H1 (cell line): ENCODE data around the gene DCN. TPM values are rescaled to one million over a fixed set of nuclear protein-coding genes. Genes with fewer than 3 reads are reported as not detected.

Source experiments
- CTCF ChIA-PET: fragments of 300-600 bp; sonication (Branson Sonifier 250); formaldehyde crosslinking; loops from one replicate; lab custom pipeline; 2021; ENCODE audit not compliant: partially characterized antibody; lab: Charles Lee
- POLR2A ChIA-PET: fragments of 300-600 bp; sonication (Branson Sonifier 250); formaldehyde crosslinking; loops from one replicate; lab custom pipeline; 2021; ENCODE audit warnings: inconsistent platforms; ENCODE audit not compliant: partially characterized antibody; lab: Charles Lee
- DNase-seq, 2 experiments: peaks; one replicate each; pipeline versions ENCODE4 v3.0.0 to v3.0.0-alpha.2; 2010 to 2022; ENCODE audit warnings: low spot score in 2 of 2, low read depth in 1 of 2, mixed read lengths in 1 of 2
- FAIRE-seq: peaks from 2 replicates; lab custom pipeline; 2011; peaks lifted over from hg19 to GRCh38; lab: Jason Lieb, UNC
- H2AFZ ChIP-seq: 2 replicates; pipeline ENCODE4 v1.8.1; 2012; ENCODE audit warnings: low read length, inconsistent platforms
- H2AK5ac ChIP-seq: 2 replicates; pipeline ENCODE4 v1.6.1; 2013; ENCODE audit warnings: low read depth, low read length
- H2BK120ac ChIP-seq: replicated peaks from 2 replicates; pipeline ENCODE3; 2013; ENCODE audit warnings: low read depth, low read length, inconsistent platforms
- H2BK12ac ChIP-seq: 2 replicates; pipeline ENCODE4 v1.6.1; 2013; ENCODE audit warnings: low read depth, low read length
- H2BK15ac ChIP-seq: 2 replicates; pipeline ENCODE4 v1.6.1; 2013; ENCODE audit warnings: low read length
- H2BK20ac ChIP-seq: 2 replicates; pipeline ENCODE4 v1.6.1; 2013; ENCODE audit warnings: low read length
- H2BK5ac ChIP-seq: 2 replicates; pipeline ENCODE4 v1.6.1; 2013; ENCODE audit warnings: low read depth, low read length
- H3K14ac ChIP-seq: 2 replicates; pipeline ENCODE4 v1.6.1; 2013; ENCODE audit warnings: inconsistent platforms; ENCODE audit not compliant: insufficient read length
- H3K18ac ChIP-seq: 2 replicates; pipeline ENCODE4 v1.6.1; 2013; ENCODE audit warnings: low read length; ENCODE audit errors: extremely low read depth
- H3K23ac ChIP-seq: 2 replicates; pipeline ENCODE4 v1.6.1; 2013; ENCODE audit warnings: inconsistent platforms; ENCODE audit not compliant: insufficient read length
- H3K23me2 ChIP-seq: 2 replicates; pipeline ENCODE4 v1.6.1; 2013; ENCODE audit warnings: low read depth, low read length
- H3K27ac ChIP-seq: 2 replicates; pipeline ENCODE4 v1.6.1; 2011; ENCODE audit warnings: low read depth, low read length, inconsistent platforms
- H3K27me3 ChIP-seq, 4 experiments: replicated peaks in 1 of 4; 1 replicate in 1 of 4; 2 replicates in 3 of 4; pipeline versions ENCODE4 v1.6.1 to v1.8.1; 2011 to 2013; ENCODE audit warnings: low read length in 3 of 4, mild to moderate bottlenecking in 3 of 4, inconsistent platforms in 2 of 4, mixed read lengths in 2 of 4, moderate library complexity in 1 of 4; ENCODE audit not compliant: control insufficient read depth in 3 of 4, insufficient read depth in 3 of 4; ENCODE audit errors: extremely low read depth in 1 of 4
- H3K36me3 ChIP-seq, 4 experiments: 2 replicates each; pipeline versions ENCODE4 v1.6.1 to v1.8.1; 2011 to 2013; ENCODE audit warnings: mild to moderate bottlenecking in 4 of 4, low read length in 3 of 4, moderate library complexity in 2 of 4, control low read depth in 1 of 4, inconsistent platforms in 1 of 4; ENCODE audit not compliant: insufficient read depth in 4 of 4, control insufficient read depth in 2 of 4
- H3K4ac ChIP-seq: replicated peaks from 2 replicates; pipeline ENCODE3; 2013; ENCODE audit warnings: low read length, low read depth, mixed read lengths, inconsistent platforms; ENCODE audit not compliant: insufficient read length
- H3K4me1 ChIP-seq, 4 experiments: replicated peaks in 1 of 4; 1 replicate in 1 of 4; 2 replicates in 3 of 4; pipeline versions ENCODE4 v1.6.1 to v1.8.1; 2011 to 2013; ENCODE audit warnings: low read length in 3 of 4, inconsistent platforms in 2 of 4, mixed read lengths in 1 of 4; ENCODE audit not compliant: insufficient read depth in 4 of 4, control insufficient read depth in 3 of 4
- H3K4me2 ChIP-seq, 2 experiments: 2 replicates each; pipeline versions ENCODE4 v1.6.1 to v1.8.1; 2011 to 2013; ENCODE audit warnings: low read depth in 2 of 2, low read length in 2 of 2, control low read depth in 1 of 2, inconsistent platforms in 1 of 2, mild to moderate bottlenecking in 1 of 2; ENCODE audit not compliant: insufficient read depth in 1 of 2
- H3K4me3 ChIP-seq, 4 experiments: fragments of 200-600, 300-600 bp in 1 of 4; sonication (generic), shearing (Covaris generic), sonication (Bioruptor Twin) in 1 of 4; 2 replicates each; pipeline versions ENCODE4 v1.5.1 to v1.8.1; 2011 to 2016; ENCODE audit warnings: low read length in 4 of 4, low read depth in 3 of 4, control low read depth in 2 of 4, inconsistent platforms in 2 of 4, mild to moderate bottlenecking in 2 of 4, mixed read lengths in 1 of 4, moderate library complexity in 1 of 4; ENCODE audit not compliant: insufficient read depth in 2 of 4; ENCODE audit errors: extremely low read depth in 1 of 4
- H3K56ac ChIP-seq: replicated peaks from 2 replicates; pipeline ENCODE3; 2013; ENCODE audit warnings: low read depth, mild to moderate bottlenecking, mixed read lengths, low read length, inconsistent platforms; ENCODE audit not compliant: insufficient read length
- H3K79me1 ChIP-seq: 2 replicates; pipeline ENCODE4 v1.6.1; 2013; ENCODE audit warnings: low read depth, low read length, control low read depth
- H3K79me2 ChIP-seq, 2 experiments: 2 replicates each; pipeline versions ENCODE4 v1.6.1 to v1.8.1; 2012 to 2013; ENCODE audit warnings: low read length in 2 of 2, mild to moderate bottlenecking in 2 of 2, inconsistent platforms in 1 of 2; ENCODE audit not compliant: insufficient read depth in 2 of 2, control insufficient read depth in 1 of 2
- H3K9ac ChIP-seq, 4 experiments: replicated peaks in 1 of 4; 1 replicate in 1 of 4; 2 replicates in 3 of 4; pipeline versions ENCODE4 v1.6.1 to v1.8.1; 2011 to 2013; ENCODE audit warnings: low read depth in 3 of 4, low read length in 3 of 4, control low read depth in 2 of 4, mild to moderate bottlenecking in 2 of 4, moderate library complexity in 2 of 4, inconsistent platforms in 1 of 4; ENCODE audit errors: extremely low read depth in 1 of 4
- H3K9me3 ChIP-seq, 2 experiments: 2 replicates each; pipeline versions ENCODE4 v1.6.1 to v1.8.1; 2012 to 2013; ENCODE audit warnings: mild to moderate bottlenecking in 2 of 2, moderate library complexity in 2 of 2, control low read depth in 1 of 2, inconsistent platforms in 1 of 2, low read depth in 1 of 2, low read length in 1 of 2, mixed read lengths in 1 of 2; ENCODE audit not compliant: insufficient read depth in 2 of 2
- H4K20me1 ChIP-seq, 2 experiments: replicated peaks in 1 of 2; 2 replicates each; pipeline versions ENCODE3 to v1.8.1; 2011 to 2013; ENCODE audit warnings: inconsistent platforms in 2 of 2, low read length in 2 of 2, mild to moderate bottlenecking in 1 of 2; ENCODE audit not compliant: insufficient read depth in 2 of 2, control insufficient read depth in 1 of 2
- H4K5ac ChIP-seq: 2 replicates; pipeline ENCODE4 v1.6.1; 2013; ENCODE audit warnings: low read length, low read depth, mixed read lengths, inconsistent platforms; ENCODE audit not compliant: insufficient read length
- H4K8ac ChIP-seq: 2 replicates; pipeline ENCODE4 v1.8.0; 2013; ENCODE audit warnings: mild to moderate bottlenecking, moderate library complexity, low read length, inconsistent platforms; ENCODE audit not compliant: insufficient read depth; ENCODE audit errors: extremely low read depth
- H4K91ac ChIP-seq: replicated peaks from 2 replicates; pipeline ENCODE3; 2013; ENCODE audit warnings: low read length, mixed read lengths, inconsistent platforms; ENCODE audit not compliant: insufficient read length
- CHD1 ChIP-seq: IDR thresholded peaks from 2 replicates; pipeline ENCODE4 v1.6.1; 2012; ENCODE audit warnings: low read depth, low read length, improper control_type of control experiment
- HDAC2 ChIP-seq, 2 experiments: fragments of 300-600 bp in 1 of 2; sonication (generic) in 1 of 2; IDR thresholded peaks; 2 replicates each; pipeline ENCODE4 v1.6.1; 2011 to 2012; ENCODE audit warnings: low read depth in 2 of 2, low read length in 2 of 2, mild to moderate bottlenecking in 2 of 2, moderate library complexity in 2 of 2, borderline replicate concordance in 1 of 2, inconsistent platforms in 1 of 2
- MAX ChIP-seq: IDR thresholded peaks from 2 replicates; pipeline ENCODE4 v1.6.1; 2012; ENCODE audit warnings: inconsistent platforms
- WGBS, 2 experiments: shearing (Covaris generic) in 1 of 2; methylation state at CpG; one replicate each; pipeline versions ENCODE4 v1.1.6 to v1.1.7; 2013 to 2015; ENCODE audit warnings: low lambda C conversion rate in 2 of 2, mixed read lengths in 2 of 2, inconsistent platforms in 1 of 2, low coverage in 1 of 2, missing lambda C conversion rate in 1 of 2; ENCODE audit not compliant: insufficient replicate concordance in 2 of 2, insufficient coverage in 1 of 2, insufficient read length in 1 of 2; ENCODE audit errors: extremely low coverage in 1 of 2, missing lambda C conversion rate in 1 of 2; 5-methylcytosine and 5-hydroxymethylcytosine counted together
- polyA plus RNA-seq, 7 experiments: library from polyadenylated mRNA; depleted of rRNA in 3 of 7; stranded (reverse) in 5 of 7; unstranded in 2 of 7; fragments of >200 nt in 5 of 7; fragments of 200-250 nt in 2 of 7; gene quantifications; 1 replicate in 5 of 7; 2 replicates in 1 of 7; 4 replicates in 1 of 7; pipeline versions ENCODE4 v1.2.1 to v1.2.3, GENCODE V29; 2011 to 2013; ENCODE audit warnings: missing spikeins in 2 of 7, mixed read lengths in 2 of 7
- total RNA-seq: library from RNA; stranded (reverse); fragmentation: NEBNext Ultra II Directional; extraction: Animal tissue kit (Norgen Biotek cat#: 25700); gene quantifications from 2 replicates; pipeline ENCODE4 v1.2.1, GENCODE V29; 2021

The DCN gene
- total and polyA plus RNA-seq, 2 of the 8 experiments (the other 6 are each of a cell fraction or from before 2014, with no cell fraction given): not detected

- POLR2A ChIA-PET: no interaction called here
- H3K18ac ChIP-seq: no peak overlapping the region
- H4K20me1 ChIP-seq: peaks cover 0 to 1% of the 10 kb centered on the region in 2 experiments
- CTCF ChIA-PET: interaction anchor here (1.1 kb wide), 1 partner anchor 143 kb away, joined by 3 read pairs; no protein-coding TSS in a partner anchor
- H3K4me2 ChIP-seq: no peak overlapping the region
- H3K23ac ChIP-seq: no peak overlapping the region
- no peak overlapping the region for H2AK5ac ChIP-seq
- H4K91ac ChIP-seq: no peak overlapping the region
- no peaks in the 10 kb centered on the region for H3K79me1 ChIP-seq
- H2BK15ac ChIP-seq: no peak overlapping the region
- H3K14ac ChIP-seq: no peak overlapping the region
- no peak overlapping the region for H3K4me3 ChIP-seq
- no peaks in the 10 kb centered on the region; the same call in 1 of the 2 replicates for H3K23me2 ChIP-seq
- H3K79me2 ChIP-seq: no peaks in the 10 kb centered on the region
- no peak for DNase-seq
- no peak overlapping the region for H2BK20ac ChIP-seq
- H3K4ac ChIP-seq: no peak overlapping the region
- 70% methylated on average over 2 of the region's 2 CpGs; no CpG with 5 or more reads in 1 of the 2 experiments for WGBS, 2 experiments
- H2AFZ ChIP-seq: no peak overlapping the region
- H3K9me3 ChIP-seq: no peaks in the 10 kb centered on the region
- H3K9ac ChIP-seq: no peak overlapping the region
- H3K4me1 ChIP-seq: no peaks in the 10 kb centered on the region
- H2BK120ac ChIP-seq: no peak overlapping the region
- no peak overlapping the region for H3K27ac ChIP-seq
- no peaks in the 10 kb centered on the region for H3K27me3 ChIP-seq
- TF ChIP-seq HDAC2 (IDR thresholded peaks at IDR 0.05; ENCODE audit: borderline replicate concordance in 1 of 2, low read depth in 2 of 2, low read length in 2 of 2): no peak
- TF ChIP-seq MAX: no peak
- no peak for TF ChIP-seq CHD1
- H3K56ac ChIP-seq: no peak overlapping the region
- no peak overlapping the region for H2BK5ac ChIP-seq
- no peak for FAIRE-seq
- no peak overlapping the region for H4K5ac ChIP-seq
- no peak overlapping the region for H2BK12ac ChIP-seq
- no peak overlapping the region for H4K8ac ChIP-seq
- no peaks in the 10 kb centered on the region for H3K36me3 ChIP-seq
Measured at GRCh38 chr12:91183551-91183950, 934 bp upstream of the DCN start.
